Fibroblast of lung (primary cell): ENCODE data around the gene SNAPC3. TPM values are rescaled to one million over a fixed set of nuclear protein-coding genes. Genes with fewer than 3 reads are reported as not detected.
"Not testable (repeated sequence)": the region's sequence is repeated elsewhere in the genome, so short reads cannot be mapped to it uniquely, and the experiment has no call there.

Experiments
- DNase-seq, 2 donors: peaks; one replicate each; pipeline versions ENCODE4 v3.0.0 to v3.0.0-alpha.2; 2010; ENCODE audit warnings: low read depth in 2 of 2
- H2AFZ ChIP-seq: 2 replicates; pipeline ENCODE4 v1.5.1; 2012; ENCODE audit warnings: low read length, control low read depth, inconsistent platforms
- H3K27ac ChIP-seq: 2 replicates; pipeline ENCODE4 v1.5.1; 2011; ENCODE audit warnings: low read length, control low read depth; ENCODE audit not compliant: insufficient read depth
- H3K27me3 ChIP-seq: 2 replicates; pipeline ENCODE4 v1.5.1; 2011; ENCODE audit warnings: mild to moderate bottlenecking, low read length; ENCODE audit not compliant: control insufficient read depth, insufficient read depth
- H3K36me3 ChIP-seq: 2 replicates; pipeline ENCODE4 v1.5.1; 2011; ENCODE audit warnings: low read length; ENCODE audit not compliant: control insufficient read depth, insufficient read depth
- H3K4me1 ChIP-seq: 2 replicates; pipeline ENCODE4 v1.5.1; 2011; ENCODE audit warnings: low read length; ENCODE audit not compliant: control insufficient read depth, insufficient read depth; ENCODE audit errors: extremely low read depth
- H3K4me2 ChIP-seq: 2 replicates; pipeline ENCODE4 v1.5.1; 2011; ENCODE audit warnings: low read length, control low read depth; ENCODE audit not compliant: insufficient read depth; ENCODE audit errors: extremely low read depth
- H3K4me3 ChIP-seq, 4 experiments: fragments of 200-600 bp in 1 of 4; sonication (generic) in 1 of 4; replicated peaks in 1 of 4; 2 replicates each; pipeline ENCODE4 v1.5.1; 2011 to 2016; ENCODE audit warnings: low read length in 4 of 4, low read depth in 3 of 4, mild to moderate bottlenecking in 3 of 4, control low read depth in 2 of 4, inconsistent platforms in 1 of 4, mixed read lengths in 1 of 4; ENCODE audit not compliant: insufficient read depth in 1 of 4; ENCODE audit errors: control extremely low read depth in 1 of 4
- H3K79me2 ChIP-seq: 2 replicates; pipeline ENCODE4 v1.5.1; 2012; ENCODE audit warnings: mild to moderate bottlenecking, low read length, inconsistent platforms; ENCODE audit not compliant: control insufficient read depth, insufficient read depth
- H3K9ac ChIP-seq: 2 replicates; pipeline ENCODE4 v1.5.1; 2011; ENCODE audit warnings: mild to moderate bottlenecking, low read length, control low read depth; ENCODE audit not compliant: insufficient read depth
- H3K9me3 ChIP-seq: 2 replicates; pipeline ENCODE4 v1.5.1; 2012; ENCODE audit warnings: low read depth, low read length; ENCODE audit not compliant: control insufficient read depth, insufficient read depth
- H4K20me1 ChIP-seq: 2 replicates; pipeline ENCODE4 v1.5.1; 2011; ENCODE audit warnings: low read length; ENCODE audit not compliant: control insufficient read depth, insufficient read depth; ENCODE audit errors: extremely low read depth
- EZH2 ChIP-seq: IDR thresholded peaks from 2 replicates; pipeline ENCODE4 v1.5.1; 2012; ENCODE audit warnings: low read length, control low read depth, mild to moderate bottlenecking; ENCODE audit errors: missing control alignments
- polyA plus RNA-seq, 2 donors: library from polyadenylated mRNA; depleted of rRNA in 1 of 2; stranded (reverse) in 1 of 2; unstranded in 1 of 2; fragments of >200 nt; gene quantifications; 2 replicates each; pipeline ENCODE4 v1.2.1, GENCODE V29; 2011 to 2012; ENCODE audit warnings: missing spikeins in 1 of 2
- total RNA-seq: library from RNA; depleted of rRNA; stranded (reverse); fragments of >200 nt; gene quantifications from 2 replicates; pipeline ENCODE4 v1.2.1, GENCODE V29; 2014
- TF ChIP-seq, protein P1 (sequence below), 2 donors: IDR thresholded peaks in 1 of 2; conservative IDR thresholded peaks in 1 of 2; 1 replicate in 1 of 2; 2 replicates in 1 of 2; pipeline ENCODE4 v1.5.1; 2011 to 2012; ENCODE audit warnings: low read length in 2 of 2, control low read depth in 1 of 2, inconsistent platforms in 1 of 2, low read depth in 1 of 2, mild to moderate bottlenecking in 1 of 2

The SNAPC3 gene
- total and polyA plus RNA-seq, 2 donors (not counting 1 experiment from before 2014, with no cell fraction given), result 43.4 to 54.9 TPM

DNA sequence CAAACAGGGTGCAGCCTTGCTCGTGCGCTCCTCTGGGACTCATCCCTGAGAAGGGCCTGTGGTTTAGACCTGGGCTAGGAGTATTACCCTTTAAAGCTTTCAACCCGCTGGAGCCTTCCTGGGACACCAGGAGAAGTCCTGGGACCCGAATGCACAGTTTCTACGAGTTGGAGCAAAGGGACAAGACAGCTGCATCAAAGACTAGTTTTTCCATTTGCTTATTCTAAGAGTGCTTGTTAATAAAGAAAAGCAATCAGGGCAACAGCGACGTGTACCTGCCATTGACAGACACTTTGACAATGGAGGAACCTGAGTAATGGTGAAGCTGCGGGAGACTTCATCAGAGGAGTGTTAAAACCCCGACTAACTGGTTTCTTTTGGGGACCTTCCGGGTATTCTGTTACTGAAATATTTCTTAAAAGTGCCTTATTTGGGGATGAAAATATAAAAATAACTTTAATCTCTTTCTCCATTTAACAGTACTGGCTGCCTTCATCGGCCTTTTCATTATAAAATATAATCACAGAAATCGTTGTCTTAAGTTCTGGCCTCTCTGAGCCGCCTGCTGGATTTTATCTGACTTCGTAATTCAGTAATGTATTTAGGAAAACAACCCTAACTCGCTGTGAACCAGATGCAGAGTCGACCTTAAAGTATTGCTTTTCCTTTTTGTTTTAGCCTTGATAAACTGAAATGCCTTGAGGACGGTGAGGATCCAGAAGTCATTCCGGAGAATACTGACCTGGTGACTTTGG lies 732 bp downstream of the SNAPC3 start:
- peaks cover 2% of the 10 kb centered on the region for H3K4me1 ChIP-seq
- H3K36me3 ChIP-seq, result peaks cover 2% of the 10 kb centered on the region
- H3K27ac ChIP-seq, result peak overlapping the region; percentile 71
- no peaks in the 10 kb centered on the region for H3K9me3 ChIP-seq
- peak overlapping the region; percentile 72 for H3K9ac ChIP-seq
- H3K4me3 ChIP-seq, result peak overlapping the region; percentile 77 to 98 (median 98)
- H2AFZ ChIP-seq, result peak overlapping the region; percentile 74
- peaks cover 50% of the 10 kb centered on the region for H3K79me2 ChIP-seq
- no peak for TF ChIP-seq EZH2
- TF ChIP-seq, protein P1, sequence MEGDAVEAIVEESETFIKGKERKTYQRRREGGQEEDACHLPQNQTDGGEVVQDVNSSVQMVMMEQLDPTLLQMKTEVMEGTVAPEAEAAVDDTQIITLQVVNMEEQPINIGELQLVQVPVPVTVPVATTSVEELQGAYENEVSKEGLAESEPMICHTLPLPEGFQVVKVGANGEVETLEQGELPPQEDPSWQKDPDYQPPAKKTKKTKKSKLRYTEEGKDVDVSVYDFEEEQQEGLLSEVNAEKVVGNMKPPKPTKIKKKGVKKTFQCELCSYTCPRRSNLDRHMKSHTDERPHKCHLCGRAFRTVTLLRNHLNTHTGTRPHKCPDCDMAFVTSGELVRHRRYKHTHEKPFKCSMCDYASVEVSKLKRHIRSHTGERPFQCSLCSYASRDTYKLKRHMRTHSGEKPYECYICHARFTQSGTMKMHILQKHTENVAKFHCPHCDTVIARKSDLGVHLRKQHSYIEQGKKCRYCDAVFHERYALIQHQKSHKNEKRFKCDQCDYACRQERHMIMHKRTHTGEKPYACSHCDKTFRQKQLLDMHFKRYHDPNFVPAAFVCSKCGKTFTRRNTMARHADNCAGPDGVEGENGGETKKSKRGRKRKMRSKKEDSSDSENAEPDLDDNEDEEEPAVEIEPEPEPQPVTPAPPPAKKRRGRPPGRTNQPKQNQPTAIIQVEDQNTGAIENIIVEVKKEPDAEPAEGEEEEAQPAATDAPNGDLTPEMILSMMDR (conservative IDR thresholded peaks at IDR 0.05 in 1 of 2, IDR thresholded peaks at IDR 0.05 in 1 of 2; ENCODE audit: low read depth in 1 of 2, low read length in 2 of 2), result peak; percentile 31 to 44
- DNase-seq, result peak; percentile 29 to 58
- H4K20me1 ChIP-seq, result no peaks in the 10 kb centered on the region
- peak overlapping the region; percentile 79 for H3K4me2 ChIP-seq
- H3K27me3 ChIP-seq, result no peaks in the 10 kb centered on the region

DNA sequence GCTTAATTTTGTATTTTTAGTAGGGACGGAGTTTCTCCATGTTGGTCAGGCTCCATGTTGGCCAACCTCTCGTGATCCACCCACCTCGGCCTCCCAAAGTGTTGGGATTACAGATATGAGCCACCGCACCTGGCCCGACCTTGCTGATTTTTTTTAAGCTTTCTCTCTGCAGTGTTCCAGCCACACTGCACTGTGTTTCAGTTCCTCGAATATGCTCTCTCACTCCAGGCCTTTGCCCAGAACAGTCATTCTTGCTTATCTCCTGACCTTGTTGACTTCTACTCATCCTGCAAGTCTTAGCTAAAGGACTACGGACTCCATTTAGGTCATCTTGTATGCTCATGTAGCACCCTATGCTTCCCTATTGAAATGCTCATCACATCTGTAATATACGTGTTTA lies 3.3 kb downstream of the SNAPC3 start:
- Histone ChIP-seq H3K36me3 (peaks cover 3% of the 10 kb centered on the region), H3K27me3 (no peaks in the 10 kb centered on the region), H3K4me1 (peaks cover 2% of the 10 kb centered on the region), H3K4me2 (no peak overlapping the region), H3K27ac (no peak overlapping the region), H3K9ac (no peak overlapping the region), H4K20me1 (no peaks in the 10 kb centered on the region), H3K79me2 (peaks cover 67% of the 10 kb centered on the region), H3K9me3 (no peaks in the 10 kb centered on the region), H3K4me3 (no peak overlapping the region), H2AFZ (no peak overlapping the region)
- DNase-seq, result no peak
- TF ChIP-seq, protein P1 (conservative IDR thresholded peaks at IDR 0.05 in 1 of 2, IDR thresholded peaks at IDR 0.05 in 1 of 2; ENCODE audit: low read depth in 1 of 2, low read length in 2 of 2), result no peak
- TF ChIP-seq EZH2, result no peak

DNA sequence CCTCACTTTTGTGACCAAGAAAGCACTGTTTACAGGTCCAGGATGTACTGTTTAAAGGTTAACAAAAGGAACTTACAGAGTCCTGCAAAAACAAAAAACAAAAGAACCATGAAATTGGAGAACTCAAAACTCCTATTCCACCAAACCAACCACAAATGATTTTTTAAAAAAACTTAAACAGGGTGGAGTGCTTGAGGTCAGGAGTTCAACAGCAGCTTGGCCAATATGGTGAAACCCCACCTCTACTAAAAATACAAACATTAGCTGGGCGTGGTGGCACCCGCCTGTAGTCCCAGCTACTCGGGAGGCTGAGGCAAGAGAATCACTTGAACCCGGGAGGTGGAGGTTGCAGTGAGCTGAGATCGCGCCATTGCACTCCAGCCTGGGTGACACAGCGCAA lies 5.0 kb downstream of the SNAPC3 start:
- not testable (repeated sequence) for H4K20me1 ChIP-seq, H3K36me3 ChIP-seq, H3K9me3 ChIP-seq, H3K4me3 ChIP-seq, H3K27me3 ChIP-seq, H2AFZ ChIP-seq, H3K4me2 ChIP-seq, H3K27ac ChIP-seq, H3K4me1 ChIP-seq, H3K9ac ChIP-seq
- peaks cover 70% of the 10 kb centered on the region for H3K79me2 ChIP-seq
- peak in 1 of 2 donors; percentile 19 for DNase-seq
